HEK293 (cell line): Measurements from ENCODE around the gene KLC1.

Source experiments
- CTCF ChIA-PET: fragments of 350-600 bp; formaldehyde crosslinking; extraction: SDS; loops from one replicate; lab custom pipeline; 2021; ENCODE audit warnings: antibody characterized with exemption; lab: Yijun Ruan, JAX
- POLR2A ChIA-PET: fragments of 300-600 bp; formaldehyde crosslinking; extraction: SDS; loops from one replicate; lab custom pipeline; 2020; ENCODE audit warnings: antibody characterized with exemption, inconsistent platforms; lab: Yijun Ruan, JAX
- H3K27ac ChIP-seq: fragments of 200-500 bp; sonication (Bioruptor generic); 2 replicates; pipeline ENCODE4 v1.5.1; 2014; ENCODE audit warnings: low read depth, low read length, control low read depth, inconsistent platforms; ENCODE audit errors: extremely low read depth
- H3K36me3 ChIP-seq, 2 experiments: fragments of 200-500 bp in 1 of 2; sonication (Bioruptor generic) in 1 of 2; 1 replicate in 1 of 2; 2 replicates in 1 of 2; pipeline ENCODE4 v1.5.1; 2014 to 2017; ENCODE audit warnings: inconsistent platforms in 2 of 2, low read length in 2 of 2; ENCODE audit not compliant: control insufficient read depth in 2 of 2, insufficient read depth in 1 of 2
- H3K4me1 ChIP-seq: fragments of 200-500 bp; sonication (Bioruptor generic); 2 replicates; pipeline ENCODE4 v1.5.1; 2014; ENCODE audit warnings: mild to moderate bottlenecking, low read length, inconsistent platforms; ENCODE audit not compliant: control insufficient read depth, insufficient read depth
- H3K4me3 ChIP-seq: 2 replicates; pipeline ENCODE4 v1.5.1; 2011; ENCODE audit warnings: low read depth, mild to moderate bottlenecking, control low read depth, low read length, moderate library complexity
- H3K9me3 ChIP-seq: fragments of 200-500 bp; sonication (Bioruptor generic); 2 replicates; pipeline ENCODE4 v1.5.1; 2014; ENCODE audit warnings: low read depth, low read length, inconsistent platforms; ENCODE audit not compliant: control insufficient read depth, insufficient read depth
- BCL11B ChIP-seq: fragments of 450-650 bp; formaldehyde crosslinking; IDR thresholded peaks from 2 replicates; pipeline ENCODE4 v1.5.1; 2016; ENCODE audit warnings: low read depth, missing biosample characterization, missing genetic modification characterization
- GLIS1 ChIP-seq: fragments of 450-650 bp; formaldehyde crosslinking; IDR thresholded peaks from 2 replicates; pipeline ENCODE4 v1.5.1; 2016; ENCODE audit warnings: missing biosample characterization, missing genetic modification characterization
- OVOL3 ChIP-seq: fragments of 450-650 bp; formaldehyde crosslinking; IDR thresholded peaks from 2 replicates; pipeline ENCODE4 v1.5.1; 2016; ENCODE audit warnings: missing biosample characterization, missing genetic modification characterization
- PRDM10 ChIP-seq: fragments of 450-650 bp; formaldehyde crosslinking; IDR thresholded peaks from 2 replicates; pipeline ENCODE4 v1.5.1; 2016; ENCODE audit warnings: missing biosample characterization, missing genetic modification characterization
- SCRT2 ChIP-seq: fragments of 450-650 bp; formaldehyde crosslinking; IDR thresholded peaks from 2 replicates; pipeline ENCODE4 v1.5.1; 2016; ENCODE audit warnings: missing biosample characterization, missing genetic modification characterization
- ZBTB48 ChIP-seq: fragments of 450-650 bp; formaldehyde crosslinking; IDR thresholded peaks from 2 replicates; pipeline ENCODE4 v1.5.1; 2016; ENCODE audit warnings: missing biosample characterization, missing genetic modification characterization
- ZFHX2 ChIP-seq: fragments of 450-650 bp; formaldehyde crosslinking; conservative IDR thresholded peaks from 2 replicates; pipeline ENCODE4 v1.5.1; 2016; ENCODE audit warnings: missing biosample characterization, missing genetic modification characterization
- ZNF19 ChIP-seq: fragments of 450-650 bp; formaldehyde crosslinking; IDR thresholded peaks from 2 replicates; pipeline ENCODE4; 2016; ENCODE audit warnings: missing biosample characterization, missing genetic modification characterization, low read depth
- ZNF202 ChIP-seq: fragments of 450-650 bp; formaldehyde crosslinking; IDR thresholded peaks from 2 replicates; pipeline ENCODE4 v1.5.1; 2016; ENCODE audit warnings: missing biosample characterization, missing genetic modification characterization, borderline replicate concordance
- ZNF23 ChIP-seq: fragments of 450-650 bp; formaldehyde crosslinking; IDR thresholded peaks from 2 replicates; pipeline ENCODE4 v1.5.1; 2016; ENCODE audit warnings: missing biosample characterization, missing genetic modification characterization, borderline replicate concordance
- ZNF26 ChIP-seq: fragments of 450-650 bp; formaldehyde crosslinking; IDR thresholded peaks from 2 replicates; pipeline ENCODE4 v1.5.1; 2016; ENCODE audit warnings: missing biosample characterization, missing genetic modification characterization
- ZNF362 ChIP-seq: fragments of 450-650 bp; formaldehyde crosslinking; IDR thresholded peaks from 2 replicates; pipeline ENCODE4 v1.5.1; 2016; ENCODE audit warnings: missing biosample characterization, missing genetic modification characterization
- ZNF621 ChIP-seq: fragments of 450-650 bp; formaldehyde crosslinking; IDR thresholded peaks from 2 replicates; pipeline ENCODE4 v1.5.1; 2017; ENCODE audit warnings: missing biosample characterization, missing genetic modification characterization
- ZNF624 ChIP-seq: fragments of 450-650 bp; formaldehyde crosslinking; IDR thresholded peaks from 2 replicates; pipeline ENCODE4 v1.5.1; 2017; ENCODE audit warnings: missing biosample characterization, missing genetic modification characterization
- ZNF660 ChIP-seq: fragments of 450-650 bp; IDR thresholded peaks from 2 replicates; pipeline ENCODE4 v1.5.1; 2018; ENCODE audit warnings: missing biosample characterization, mild to moderate bottlenecking, missing genetic modification characterization
- ZNF707 ChIP-seq: fragments of 450-650 bp; formaldehyde crosslinking; IDR thresholded peaks from 2 replicates; pipeline ENCODE4 v1.5.1; 2016; ENCODE audit warnings: missing biosample characterization, missing genetic modification characterization
- ZNF777 ChIP-seq: fragments of 450-650 bp; formaldehyde crosslinking; IDR thresholded peaks from 2 replicates; pipeline ENCODE4 v1.5.1; 2017; ENCODE audit warnings: missing biosample characterization, missing genetic modification characterization, borderline replicate concordance
- ZNF785 ChIP-seq: fragments of 450-650 bp; formaldehyde crosslinking; IDR thresholded peaks from 2 replicates; pipeline ENCODE4 v1.5.1; 2016; ENCODE audit warnings: missing biosample characterization, missing genetic modification characterization
- ZSCAN16 ChIP-seq: fragments of 450-650 bp; formaldehyde crosslinking; IDR thresholded peaks from 2 replicates; pipeline ENCODE4 v1.5.1; 2016; ENCODE audit warnings: missing biosample characterization, missing genetic modification characterization
- ZSCAN23 ChIP-seq: fragments of 450-650 bp; formaldehyde crosslinking; IDR thresholded peaks from 2 replicates; pipeline ENCODE4 v1.5.1; 2016; ENCODE audit warnings: missing biosample characterization, missing genetic modification characterization
- TF ChIP-seq, protein P1 (sequence below): fragments of 450-650 bp; formaldehyde crosslinking; IDR thresholded peaks from 2 replicates; pipeline ENCODE4 v1.5.1; 2016; ENCODE audit warnings: missing biosample characterization, missing genetic modification characterization

Gene KLC1

DNA sequence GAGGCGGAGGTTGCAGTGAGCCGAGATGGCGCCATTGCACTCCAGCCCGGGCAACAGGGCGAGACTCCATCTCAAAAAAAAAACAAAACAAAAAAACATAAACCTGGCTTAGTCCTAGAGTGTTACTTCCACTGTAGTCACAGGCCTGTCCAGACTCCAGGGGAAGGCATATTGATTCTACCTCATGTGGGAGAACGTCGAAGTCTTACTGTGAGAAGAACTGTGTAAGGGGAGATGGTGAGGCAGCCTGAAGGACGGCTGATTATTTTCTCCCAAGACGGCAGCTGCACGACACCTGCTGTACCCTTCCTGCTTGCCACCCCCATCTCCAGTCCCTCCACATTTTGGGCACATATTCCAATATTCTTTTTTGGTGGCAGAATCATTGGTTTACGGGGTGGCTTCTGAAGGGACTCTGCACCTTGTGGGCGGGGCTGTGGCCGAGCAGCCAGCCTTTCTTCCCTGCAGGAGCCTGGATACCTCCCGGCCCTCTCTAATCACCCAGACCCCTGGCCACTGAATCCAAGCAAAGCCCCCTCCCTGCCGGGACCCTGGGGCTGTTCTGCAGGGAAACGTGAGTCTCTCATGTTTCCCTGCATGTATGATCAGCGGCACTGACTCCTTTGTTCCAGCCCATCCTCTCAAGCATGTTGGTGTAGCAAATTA lies 12.2 kb upstream of the KLC1 start (continued):
- TF ChIP-seq ZNF26, result no peak
- TF ChIP-seq ZNF624 (tag by site-specific recombination), result no peak

GRCh38 chr14:103619057-103619456 lies 10.0 kb upstream of the KLC1 start:
- POLR2A ChIA-PET, result interaction anchor here (0.7 kb wide), 1 partner anchor 21 kb away, joined by 4 read pairs; no protein-coding TSS in a partner anchor

More at GRCh38 chr14:103619057-103619456, 10.0 kb upstream of the KLC1 start:
- H3K4me3 ChIP-seq, result no peak overlapping the region
- CTCF ChIA-PET, result no interaction called here
- TF ChIP-seq BCL11B, result no peak
- TF ChIP-seq SCRT2 (tag by site-specific recombination), result peak; percentile 64; the same call in 1 of the 2 replicates
- no peak for TF ChIP-seq ZNF785 (tag by site-specific recombination)
- no peak for TF ChIP-seq PRDM10
- no peak for TF ChIP-seq ZNF362 (tag by site-specific recombination)
- no peak for TF ChIP-seq OVOL3 (tag by site-specific recombination)
- TF ChIP-seq ZNF621 (tag by site-specific recombination), result no peak
- TF ChIP-seq ZNF19 (tag by site-specific recombination), result no peak
- no peak for TF ChIP-seq ZNF202
- TF ChIP-seq ZNF624 (tag by site-specific recombination), result no peak
- TF ChIP-seq ZNF660, result no peak
- TF ChIP-seq ZBTB48 (tag by site-specific recombination), result no peak
- no peak for TF ChIP-seq ZNF707
- TF ChIP-seq ZNF23 (tag by site-specific recombination), result no peak
- peak; percentile 17; the same call in 1 of the 2 replicates for TF ChIP-seq ZFHX2
- no peak for TF ChIP-seq ZSCAN23
- TF ChIP-seq, protein P1, sequence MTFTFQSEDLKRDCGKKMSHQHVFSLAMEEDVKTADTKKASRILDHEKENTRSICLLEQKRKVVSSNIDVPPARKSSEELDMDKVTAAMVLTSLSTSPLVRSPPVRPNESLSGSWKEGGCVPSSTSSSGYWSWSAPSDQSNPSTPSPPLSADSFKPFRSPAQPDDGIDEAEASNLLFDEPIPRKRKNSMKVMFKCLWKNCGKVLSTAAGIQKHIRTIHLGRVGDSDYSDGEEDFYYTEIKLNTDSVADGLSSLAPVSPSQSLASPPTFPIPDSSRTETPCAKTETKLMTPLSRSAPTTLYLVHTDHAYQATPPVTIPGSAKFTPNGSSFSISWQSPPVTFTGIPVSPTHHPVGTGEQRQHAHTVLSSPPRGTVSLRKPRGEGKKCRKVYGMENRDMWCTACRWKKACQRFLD, result no peak
- TF ChIP-seq ZNF777, result no peak
- TF ChIP-seq ZSCAN16 (tag by site-specific recombination), result no peak
- TF ChIP-seq GLIS1 (tag by site-specific recombination), result peak; percentile 34; the same call in 1 of the 2 replicates
- H3K9me3 ChIP-seq, result no peaks in the 10 kb centered on the region
- H3K4me1 ChIP-seq, result no peaks in the 10 kb centered on the region
- H3K36me3 ChIP-seq, result no peaks in the 10 kb centered on the region
- no peak overlapping the region for H3K27ac ChIP-seq
